GM18870 (cell line): ENCODE data around the gene GNA12.
"Not testable (repeated sequence)": the region's sequence is repeated elsewhere in the genome, so short reads cannot be mapped to it uniquely, and the experiment has no call there.

ENCODE experiments used
- ATAC-seq: cut with Tn5 transposase; IDR thresholded peaks from one replicate; pipeline ENCODE4 v1.9.1; 2021; ENCODE audit warnings: moderate library complexity; ENCODE audit not compliant: unreplicated experiment

The GNA12 gene

GRCh38 chr7:2701424-2701823 lies 142.7 kb downstream of the GNA12 start:
- no peak for ATAC-seq

DNA sequence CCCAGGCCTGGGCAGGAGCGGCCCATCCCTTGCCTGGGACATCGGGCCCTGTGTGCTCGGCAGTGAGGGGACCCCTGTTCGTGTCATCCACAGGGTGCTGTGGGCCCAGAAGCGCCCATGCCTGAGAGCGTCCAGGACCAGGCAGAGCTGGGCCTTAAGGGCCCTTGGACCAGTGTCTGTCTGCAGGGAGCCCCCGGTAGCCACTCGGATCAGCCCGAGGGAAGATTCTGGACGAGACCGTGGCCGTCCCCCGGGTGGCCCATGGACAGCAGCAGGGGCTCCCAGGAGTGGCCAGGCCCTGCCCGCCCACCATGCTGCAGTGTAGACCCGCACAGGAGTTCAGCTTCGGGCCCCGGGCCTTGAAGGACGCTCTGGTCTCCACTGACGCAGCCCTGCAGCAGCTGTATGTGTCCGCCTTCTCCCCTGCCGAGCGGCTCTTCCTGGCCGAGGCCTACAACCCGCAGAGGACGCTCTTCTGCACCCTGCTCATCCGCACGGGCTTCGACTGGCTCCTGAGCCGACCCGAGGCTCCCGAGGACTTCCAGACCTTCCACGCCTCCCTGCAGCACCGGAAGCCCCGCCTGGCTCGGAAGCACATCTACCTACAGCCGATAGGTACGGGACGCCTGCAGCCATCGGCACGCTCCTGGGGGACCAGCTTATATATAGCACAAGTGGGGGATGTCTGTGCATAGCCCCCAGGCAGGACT lies 143.8 kb downstream of the GNA12 start:
- ATAC-seq: no peak

DNA sequence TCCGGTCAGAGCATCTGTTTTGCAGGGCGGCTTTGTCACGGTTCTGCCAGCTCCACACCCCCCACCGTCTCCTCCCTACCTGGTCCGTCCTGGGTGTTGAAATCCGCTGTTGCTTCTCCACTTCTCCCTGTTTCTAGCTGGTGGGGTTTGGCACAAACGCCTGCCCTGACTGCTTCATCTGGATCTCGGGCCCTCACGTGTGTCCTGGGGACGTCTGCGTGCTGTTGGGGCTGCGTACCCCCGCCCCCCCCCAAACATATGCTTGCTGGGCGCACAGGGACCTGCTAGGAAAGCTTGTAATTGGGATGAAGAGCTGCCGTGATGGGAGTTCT lies 144.9 kb downstream of the GNA12 start:
- no peak for ATAC-seq

DNA sequence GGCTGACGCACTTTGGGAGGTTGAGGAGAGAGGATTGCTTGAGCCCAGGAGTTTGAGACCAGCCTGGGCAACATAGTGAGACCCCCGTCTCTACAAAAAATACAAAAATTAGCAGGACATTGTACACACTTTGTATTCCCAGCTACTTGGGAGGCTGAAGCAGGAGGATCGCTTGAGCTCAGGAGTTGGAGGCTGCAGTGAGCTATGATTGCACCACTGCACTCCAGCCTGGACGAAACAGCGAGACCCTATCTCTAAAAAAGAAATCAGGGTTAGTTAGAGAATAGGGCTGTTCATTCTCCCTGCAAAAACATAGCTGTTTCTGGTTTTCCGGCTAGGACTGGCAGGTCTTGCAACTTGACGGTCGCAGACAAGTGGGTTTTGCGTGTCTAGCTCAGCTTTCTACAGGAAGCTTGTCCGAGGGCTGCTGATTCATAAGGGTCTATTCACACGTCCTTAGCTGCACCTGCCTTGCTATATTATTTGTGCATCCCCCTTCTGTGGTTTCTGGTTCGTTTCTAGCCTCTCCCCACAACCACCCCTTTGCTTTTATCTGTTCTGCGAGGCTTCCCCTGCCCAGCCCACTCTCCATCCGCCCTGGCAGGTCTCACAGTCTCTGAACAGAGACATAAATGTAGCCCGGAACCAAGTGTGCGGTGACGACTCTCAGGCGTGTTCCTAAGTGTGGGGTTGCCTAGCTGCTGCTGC lies 145.4 kb downstream of the GNA12 start:
- ATAC-seq: peak; percentile 94

DNA sequence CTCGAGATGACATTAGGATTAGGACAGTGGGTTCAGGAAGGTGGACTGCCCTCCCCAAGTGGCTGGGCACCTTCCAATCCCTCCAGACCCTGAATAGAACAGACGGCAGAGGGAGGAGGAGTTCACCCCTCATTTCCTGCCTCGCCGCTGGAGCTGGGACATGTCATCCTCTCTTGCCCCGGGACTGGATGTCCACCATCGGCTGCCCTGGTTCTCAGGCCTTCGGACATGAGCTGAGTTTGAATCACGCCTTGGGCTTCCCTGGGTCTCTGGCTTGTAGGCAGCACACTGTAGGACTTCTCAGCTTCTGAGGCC lies 150.0 kb downstream of the GNA12 start:
- ATAC-seq: not testable (repeated sequence)

DNA sequence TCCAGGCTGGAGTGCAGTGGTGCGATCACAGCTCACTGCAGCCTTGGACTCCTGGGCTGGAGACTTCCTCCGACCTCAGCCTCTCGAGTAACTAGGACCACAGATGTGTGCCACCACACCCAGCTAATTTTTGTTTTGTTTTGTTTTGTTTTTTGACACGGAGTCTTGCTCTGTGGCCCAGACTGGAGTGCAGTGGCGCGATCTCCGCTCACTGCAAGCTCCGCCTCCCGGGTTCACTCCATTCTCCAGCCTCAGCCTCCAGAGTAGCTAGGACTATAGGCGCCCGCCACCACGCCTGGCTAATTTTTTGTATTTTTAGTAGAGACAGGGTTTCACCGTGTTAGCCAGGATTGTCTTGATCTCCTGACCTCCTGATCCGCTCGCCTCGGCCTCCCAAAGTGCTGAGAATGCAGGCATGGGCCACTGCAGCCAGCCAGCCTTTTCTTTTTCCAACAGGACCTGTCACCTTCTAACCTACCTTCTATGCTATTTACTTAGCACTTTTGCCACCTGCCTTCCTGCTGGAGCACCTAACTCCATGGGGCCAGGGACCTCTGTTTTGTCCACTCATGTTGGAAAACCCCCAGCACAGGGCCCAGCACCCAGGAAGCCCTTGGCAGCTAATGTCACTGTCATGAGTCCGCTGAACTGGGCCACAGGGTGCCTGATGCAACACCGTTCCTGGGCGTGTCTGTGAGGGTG lies 150.5 kb downstream of the GNA12 start:
- ATAC-seq: not testable (repeated sequence)

GRCh38 chr7:2692543-2692942 lies 151.6 kb downstream of the GNA12 start:
- no peak for ATAC-seq

- not testable (repeated sequence) for ATAC-seq
Measured at GRCh38 chr7:2691932-2692439, 152.1 kb downstream of the GNA12 start.

DNA sequence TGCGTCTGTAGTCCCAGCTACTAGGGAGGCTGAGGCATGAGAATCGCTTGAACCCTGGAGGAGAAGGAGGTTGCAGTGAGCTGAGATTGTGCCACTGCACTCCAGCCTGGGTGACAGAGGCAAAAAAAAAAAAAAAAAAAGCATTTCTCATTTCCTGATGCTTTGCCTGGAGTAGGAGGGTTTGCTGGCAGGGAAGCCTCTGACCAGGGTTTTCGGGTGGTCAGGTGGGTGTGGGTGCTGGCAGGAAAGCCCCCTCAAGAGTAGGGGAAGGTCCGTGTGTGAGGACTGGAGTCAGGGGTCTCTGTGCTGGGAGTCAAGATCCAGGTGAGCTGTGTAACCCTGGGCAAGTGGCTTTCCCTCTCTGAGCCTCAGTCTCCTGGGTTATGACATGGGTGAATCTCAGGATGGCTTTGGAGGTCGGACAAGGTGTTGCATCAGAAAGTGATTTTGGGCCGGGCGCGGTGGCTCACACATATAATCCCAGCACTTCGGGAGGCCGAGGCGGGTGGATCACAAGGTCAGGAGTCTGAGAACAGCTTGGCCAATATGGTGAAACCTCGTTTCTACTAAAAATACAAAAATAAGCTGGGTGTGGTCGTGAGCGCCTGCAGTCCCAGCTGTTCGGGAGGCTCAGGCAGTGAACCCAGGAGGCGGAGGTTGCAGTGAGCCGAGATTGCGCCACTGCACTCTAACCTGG lies 152.9 kb downstream of the GNA12 start:
- no peak for ATAC-seq

- no peak for ATAC-seq
Measured at GRCh38 chr7:2689951-2690705, 154.0 kb downstream of the GNA12 start.

GRCh38 chr7:2689343-2689847 lies 154.7 kb downstream of the GNA12 start:
- no peak for ATAC-seq

GRCh38 chr7:2688409-2689342 lies 155.4 kb downstream of the GNA12 start:
- peak; percentile 83 for ATAC-seq

DNA sequence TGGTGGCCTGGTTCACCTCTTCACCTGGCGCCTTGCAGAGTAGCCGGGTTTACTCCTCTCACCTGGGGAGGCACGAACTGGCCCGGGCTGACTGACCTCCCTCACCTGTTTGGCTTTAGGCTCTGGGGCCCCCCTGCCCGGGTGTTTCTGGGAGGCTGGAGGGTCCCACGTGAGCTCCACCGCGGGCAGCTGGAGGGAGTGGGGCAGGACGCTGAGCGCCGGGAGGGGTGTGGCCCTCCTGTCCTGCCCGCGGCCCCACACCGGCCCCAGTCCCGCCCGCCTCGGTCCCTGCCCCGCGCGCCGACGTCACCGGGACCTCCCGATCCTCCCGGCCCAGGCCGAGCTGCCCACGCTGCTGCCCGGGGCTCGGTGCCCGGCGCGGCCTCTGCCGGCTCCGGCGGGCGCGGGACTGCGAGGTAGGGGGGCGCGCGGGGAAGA lies 156.2 kb downstream of the GNA12 start, which contains the start of gene AMZ1:
TSS of gene AMZ1 (plus strand) at position 322 of the 438 bp plus-strand sequence. CDS start 12,250 bp downstream, outside the sequence.
- no peak for ATAC-seq

DNA sequence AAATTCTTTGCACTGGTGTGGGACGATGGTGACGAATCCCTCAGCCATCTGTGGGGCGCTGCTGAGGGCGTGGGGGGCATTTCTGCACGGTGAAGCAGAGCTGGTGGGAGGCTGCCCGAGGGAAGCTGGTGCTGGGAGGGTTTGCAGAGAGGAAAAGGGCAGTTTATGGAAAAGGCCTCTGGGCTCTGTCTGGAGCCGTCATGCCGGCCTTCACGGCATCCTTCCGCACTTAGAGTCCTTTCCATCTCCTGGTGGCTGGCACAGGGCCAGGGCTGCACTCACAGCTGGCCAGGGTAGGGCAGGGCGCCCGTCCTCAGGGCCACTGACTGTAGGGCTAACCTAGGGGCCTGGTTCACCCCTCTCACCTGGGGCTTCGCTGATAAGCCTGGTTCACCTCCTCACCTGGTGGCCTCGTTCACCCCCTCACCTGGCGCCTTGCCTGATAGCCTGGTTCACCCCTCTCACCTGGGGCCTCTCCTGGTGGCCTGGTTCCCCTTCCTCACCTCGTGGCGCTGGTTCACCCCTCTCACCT lies 156.7 kb downstream of the GNA12 start:
- ATAC-seq: no peak

DNA sequence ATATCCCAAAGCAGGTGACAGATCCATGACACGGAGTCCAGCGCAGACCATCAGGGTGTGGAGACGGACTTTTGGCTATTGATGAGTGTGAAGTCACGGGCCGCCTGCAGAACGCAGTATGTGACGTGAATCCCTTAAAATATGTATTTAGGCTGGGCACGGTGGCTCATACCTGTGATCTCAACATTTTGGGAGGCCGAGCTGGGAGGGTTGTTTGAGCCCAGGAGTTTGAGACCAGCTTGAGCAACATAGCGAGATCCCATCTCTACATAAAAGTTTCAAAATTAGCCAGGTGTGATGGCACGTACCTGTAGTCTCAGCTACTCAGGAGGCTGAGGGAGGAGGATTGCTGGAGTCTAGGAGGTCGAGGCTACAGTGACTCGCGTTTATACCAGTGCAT lies 158.0 kb downstream of the GNA12 start:
- no peak for ATAC-seq

GRCh38 chr7:2684501-2684900 lies 159.6 kb downstream of the GNA12 start:
- no peak for ATAC-seq

DNA sequence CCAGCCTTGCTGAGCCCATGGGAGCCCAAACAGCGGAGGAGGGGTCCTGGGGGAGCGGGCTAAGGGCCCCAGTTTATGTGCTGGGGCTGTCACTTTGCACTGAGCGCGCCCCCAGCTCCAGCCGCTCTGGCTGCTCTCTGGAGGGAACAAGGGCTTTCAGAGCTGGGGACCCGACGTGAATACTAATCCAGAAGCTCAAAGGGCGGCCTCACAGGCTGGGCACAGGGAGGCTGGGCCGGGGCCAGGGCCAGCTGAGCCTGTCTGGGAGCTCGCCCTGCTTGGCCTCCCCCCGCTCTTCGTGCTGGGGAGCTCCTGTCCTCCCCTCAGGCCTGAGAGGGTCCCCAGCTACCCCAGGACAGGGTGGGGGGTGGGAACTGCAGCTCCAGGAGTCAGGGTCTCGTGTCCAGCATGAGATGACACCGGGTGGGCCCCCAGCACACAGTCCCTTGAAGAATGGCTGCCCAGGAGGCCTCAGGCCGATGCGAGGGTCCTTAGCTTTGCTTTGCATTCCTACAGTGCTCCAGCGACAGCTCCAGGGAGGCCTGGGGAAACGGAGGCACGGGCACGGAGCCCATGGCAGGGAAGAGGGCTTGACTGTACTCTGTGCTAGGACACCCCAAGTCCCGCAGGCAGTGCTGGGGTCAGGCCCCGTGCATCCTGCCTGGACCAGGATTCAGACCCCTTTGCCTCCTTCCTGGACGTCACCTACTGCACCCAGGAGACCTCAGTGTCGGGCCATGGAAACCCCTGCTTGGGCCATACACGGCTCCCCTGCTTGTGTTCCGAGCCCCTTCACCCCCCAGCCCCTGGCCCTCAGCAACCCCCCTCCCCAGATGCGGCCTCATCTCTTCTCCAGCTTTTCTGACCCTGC lies 161.9 kb downstream of the GNA12 start:
- ATAC-seq: no peak
